Measurements from ENCODE around the gene CRBN.

CRBN gene

DNA sequence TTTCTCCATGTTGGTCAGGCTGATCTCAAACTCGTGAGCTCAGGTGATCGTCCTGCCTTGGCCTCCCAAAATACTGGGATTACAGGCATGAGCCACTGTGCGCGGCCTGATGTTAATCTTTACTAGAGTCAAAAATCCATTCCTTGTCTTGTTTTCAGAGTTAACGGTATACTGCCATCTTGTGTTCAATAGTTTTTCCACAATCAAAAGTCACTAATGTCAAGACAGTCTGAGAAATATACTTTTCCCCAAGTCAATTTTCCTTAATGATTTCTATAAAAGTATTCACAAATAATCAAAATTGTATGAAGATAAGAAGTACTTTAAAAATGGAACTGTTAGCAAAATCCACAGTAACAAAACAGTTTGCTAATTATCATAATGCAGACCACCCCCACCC is 8.5 kb downstream of the CRBN start:
- FAIRE-seq: no peak

- FAIRE-seq: no peak
Observed at GRCh38 chr3:3165650-3166049, 13.8 kb downstream of the CRBN start.

- FAIRE-seq: no peak
Observed at GRCh38 chr3:3165241-3165640, 14.2 kb downstream of the CRBN start.

- FAIRE-seq: no peak
Observed at GRCh38 chr3:3160826-3161225, 18.7 kb downstream of the CRBN start.

DNA sequence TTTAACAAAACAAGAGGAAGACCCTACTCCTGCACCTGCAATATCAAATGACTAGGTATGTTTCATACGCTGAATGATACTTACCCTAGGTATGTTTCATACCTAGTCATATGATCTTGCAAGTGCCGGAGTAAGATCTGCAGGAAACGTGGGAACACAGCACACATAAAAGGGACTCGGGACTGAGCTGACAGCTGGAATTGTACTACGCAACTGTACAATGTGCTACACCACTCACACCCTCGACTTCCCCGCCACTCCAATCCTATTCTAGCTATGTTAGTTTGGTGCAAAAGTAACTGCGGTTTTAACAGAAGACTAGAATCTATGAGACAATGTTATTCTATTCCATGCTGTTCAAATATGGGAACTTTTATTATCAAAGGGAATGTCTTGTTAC is 22.0 kb downstream of the CRBN start:
- no peak for FAIRE-seq

DNA sequence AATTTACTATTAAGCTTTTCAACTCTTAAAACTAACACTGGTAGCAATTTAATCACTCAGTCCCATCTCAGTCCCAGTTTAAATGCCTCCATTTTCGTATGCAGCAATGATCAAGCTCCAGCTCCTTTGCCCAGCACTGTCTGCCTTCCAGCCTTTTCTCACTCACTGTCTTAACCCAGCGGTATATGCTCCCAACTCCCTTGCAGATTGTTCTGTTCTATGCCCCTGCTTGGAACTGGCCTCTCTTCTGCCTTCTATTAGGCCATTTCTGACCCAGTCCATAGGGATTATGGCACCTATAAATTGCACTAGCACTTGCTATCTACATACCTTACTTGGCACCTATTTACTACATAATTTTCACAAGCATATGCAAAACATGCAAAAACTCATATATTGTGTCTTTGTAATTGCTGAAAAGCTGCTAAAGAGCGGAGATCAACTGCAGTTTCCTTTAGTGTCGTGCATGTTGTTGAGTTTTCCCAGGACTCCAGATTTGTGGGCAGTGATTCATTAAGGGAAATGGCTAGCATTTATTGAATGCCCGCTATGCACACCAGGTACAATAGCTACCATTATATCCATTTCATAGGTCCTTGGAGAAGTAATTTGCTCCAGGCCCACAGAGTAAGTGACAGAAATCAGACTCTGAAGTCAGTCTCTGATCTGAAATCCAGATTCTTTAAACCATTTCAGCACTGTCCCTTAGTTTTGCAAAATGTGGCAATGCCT is 24.4 kb downstream of the CRBN start:
- FAIRE-seq: no peak

GRCh38 chr3:3151513-3151912 is 28.0 kb downstream of the CRBN start:
- no peak for FAIRE-seq

DNA sequence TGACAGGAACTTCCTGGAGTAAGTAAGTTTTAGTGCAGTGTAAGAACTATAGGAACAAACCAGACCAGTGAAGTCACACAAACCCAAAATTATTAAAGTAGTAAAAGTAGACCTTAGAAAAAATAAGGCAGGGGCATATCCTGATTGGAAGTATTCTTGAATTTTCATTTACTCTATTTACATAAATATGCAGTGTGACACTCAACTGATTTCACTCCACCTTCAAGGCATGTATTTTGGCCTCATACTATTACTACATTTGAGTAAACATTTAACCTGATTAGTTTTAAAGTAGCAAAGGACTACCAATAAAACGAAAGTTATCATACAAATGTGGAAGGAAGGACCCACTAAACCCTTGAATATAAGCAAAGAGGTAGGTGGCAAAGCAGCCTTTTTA is 29.9 kb downstream of the CRBN start:
- FAIRE-seq: no peak

GRCh38 chr3:3145831-3146230 is 33.7 kb downstream of the CRBN start:
- no peak for FAIRE-seq

DNA sequence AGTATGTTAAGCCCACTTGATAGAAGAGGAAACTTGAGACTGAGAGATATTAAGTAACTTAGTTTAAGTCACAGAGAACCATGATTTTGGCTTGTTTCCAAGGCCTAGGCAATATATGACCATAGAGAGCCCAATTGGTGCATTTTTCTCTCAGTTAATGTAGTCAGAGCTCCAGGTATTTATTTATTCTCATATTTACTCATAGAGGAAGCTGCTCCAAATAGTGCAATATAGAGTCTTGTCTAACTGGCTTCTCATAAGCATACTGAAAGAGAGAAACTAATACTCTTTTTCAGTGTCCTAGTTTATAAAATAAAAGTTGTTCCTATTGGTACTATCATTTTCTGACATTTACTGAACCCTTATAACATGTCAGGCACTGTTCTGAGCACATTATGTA is 37.6 kb downstream of the CRBN start:
- no peak for FAIRE-seq

GRCh38 chr3:3137526-3137925 is 42.0 kb downstream of the CRBN start:
- peak; percentile 65 for FAIRE-seq

DNA sequence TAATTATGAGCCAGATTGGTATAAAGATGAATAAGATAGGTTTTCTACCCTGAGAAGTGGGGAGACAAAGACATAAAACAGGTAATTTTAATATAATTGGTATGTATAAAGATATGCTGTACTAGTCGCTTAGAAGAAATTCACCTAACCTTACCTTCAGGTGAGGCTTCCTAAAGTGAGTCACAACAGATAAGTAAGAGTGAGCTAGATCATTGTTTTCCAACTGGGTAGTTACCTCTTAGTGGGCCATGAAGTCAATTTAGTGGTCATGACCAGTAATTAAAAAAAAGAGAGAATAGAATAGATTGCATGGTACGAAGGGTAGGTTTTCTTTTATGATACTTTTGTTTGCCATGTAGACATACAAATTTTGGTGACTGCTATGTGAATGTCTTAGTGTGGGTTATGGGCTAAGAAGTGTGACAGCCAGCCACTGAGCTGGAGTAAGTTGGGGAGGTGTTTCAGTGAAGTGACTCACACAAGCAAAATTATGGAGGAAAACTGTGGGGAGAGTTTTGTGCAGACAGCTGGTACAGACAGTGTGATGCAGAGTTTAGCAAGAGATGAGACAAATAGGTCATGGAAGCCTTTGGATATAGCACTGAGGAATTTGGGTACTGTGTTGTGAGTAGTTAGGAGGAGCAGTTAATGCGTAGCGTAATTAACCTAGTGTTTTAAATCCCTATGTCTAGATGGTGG is 44.6 kb downstream of the CRBN start:
- no peak for FAIRE-seq

DNA sequence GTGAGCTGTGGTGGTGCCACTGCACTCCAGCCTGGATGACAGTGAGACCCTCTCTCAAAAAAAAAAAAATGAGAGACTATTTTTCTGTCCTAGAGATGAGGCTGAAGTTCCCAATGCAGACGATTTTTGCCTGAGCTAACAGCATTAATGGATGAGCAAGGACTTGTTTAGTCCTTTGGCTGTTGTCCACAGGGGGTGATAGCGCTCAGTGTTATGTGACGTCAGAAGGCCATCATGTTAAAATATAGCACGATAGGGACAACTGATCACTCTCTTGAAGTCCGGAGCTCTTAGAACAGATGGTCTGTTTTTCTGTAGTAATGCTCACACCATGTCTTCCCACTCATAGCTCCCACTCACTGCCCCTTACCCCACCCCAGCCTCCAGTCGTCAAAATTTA is 46.0 kb downstream of the CRBN start:
- FAIRE-seq: no peak

DNA sequence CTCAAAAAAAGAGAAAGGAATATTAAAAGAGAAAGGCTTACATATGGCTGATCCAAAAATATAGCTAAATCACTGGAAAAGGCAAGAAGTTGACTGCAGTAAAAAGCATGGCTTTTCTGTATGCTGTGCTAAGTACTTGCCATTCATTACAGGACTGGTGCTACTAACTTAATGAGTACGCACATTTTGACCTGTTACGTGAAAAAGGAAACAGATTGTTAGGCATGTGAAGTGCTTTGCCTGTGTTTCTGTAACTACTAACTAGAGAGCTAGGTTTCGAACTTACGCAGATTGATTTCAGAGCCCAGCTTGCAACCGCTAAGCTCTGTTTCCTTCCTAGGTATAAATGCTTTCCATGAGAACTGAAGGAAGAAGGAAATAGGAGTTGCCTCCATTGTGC is 49.9 kb downstream of the CRBN start:
- FAIRE-seq: no peak

- FAIRE-seq: no peak
Observed at GRCh38 chr3:3127432-3128010, 52.0 kb downstream of the CRBN start.

GRCh38 chr3:3126477-3127431 is 52.7 kb downstream of the CRBN start, which contains the start of gene TRNT1:
Gene TRNT1, plus strand, starts transcription at chr3:3126940. Its CDS starts 2,101 bp downstream, at chr3:3129041.
- no peak for FAIRE-seq

DNA sequence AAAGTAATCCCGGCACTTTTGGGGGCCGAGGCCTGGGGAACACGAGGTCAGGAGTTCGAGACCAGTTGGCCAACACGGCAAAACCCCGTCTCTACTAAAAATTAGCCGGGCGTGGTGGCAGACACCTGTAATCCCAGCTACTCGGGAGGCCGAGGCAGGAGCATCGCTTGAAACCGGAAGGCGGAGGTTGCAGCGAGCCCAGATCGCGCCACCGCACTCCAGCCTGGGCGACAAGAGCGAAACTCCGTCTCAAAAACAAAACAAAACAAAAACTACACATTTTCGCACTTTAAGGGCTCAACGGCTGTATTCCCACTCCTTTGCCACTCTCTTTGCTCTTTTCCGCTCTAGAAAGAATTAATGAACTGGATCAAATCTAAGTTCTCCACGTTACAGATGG is 53.5 kb downstream of the CRBN start:
- FAIRE-seq: no peak

DNA sequence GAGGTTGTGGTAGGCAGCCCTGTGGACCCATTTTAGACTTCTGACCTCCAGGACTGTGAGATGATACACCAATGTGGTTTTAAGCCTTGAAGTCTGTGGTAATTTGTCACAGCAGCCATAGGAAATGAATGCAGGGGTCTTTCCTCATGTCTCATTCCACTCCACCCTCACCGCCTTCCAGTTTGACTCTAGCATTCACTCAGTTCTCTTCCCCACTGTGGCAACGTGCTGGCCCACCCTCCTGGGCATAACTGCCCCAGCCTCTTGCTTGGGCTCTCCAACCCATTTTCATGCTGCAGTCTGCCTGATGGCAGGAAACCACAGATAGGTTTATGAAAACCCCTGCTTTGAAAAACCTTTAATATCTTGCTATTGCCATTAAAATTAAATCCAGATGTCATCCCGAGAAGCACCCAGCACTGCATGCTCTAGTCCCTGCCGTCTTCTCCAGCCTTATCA is 60.1 kb downstream of the CRBN start:
- FAIRE-seq: no peak

DNA sequence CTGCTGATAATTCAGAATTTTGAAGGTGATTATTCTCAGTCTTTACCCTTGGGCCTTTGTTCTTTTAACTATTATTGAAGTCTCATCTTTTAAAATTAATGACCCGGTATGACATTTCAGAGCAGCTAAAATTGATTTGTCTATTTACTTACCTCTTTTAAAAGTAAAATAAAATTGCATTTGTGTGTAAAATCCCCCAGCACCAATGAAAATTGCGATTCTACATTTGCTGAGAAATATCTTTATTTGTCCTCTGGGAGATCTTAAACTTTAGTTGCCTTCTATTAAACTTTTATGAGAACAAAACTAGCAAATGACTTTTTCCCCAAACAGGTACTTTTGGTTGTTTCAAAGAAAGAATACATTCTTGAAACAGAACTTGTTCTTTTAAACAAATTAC is 61.8 kb downstream of the CRBN start:
- no peak for FAIRE-seq

DNA sequence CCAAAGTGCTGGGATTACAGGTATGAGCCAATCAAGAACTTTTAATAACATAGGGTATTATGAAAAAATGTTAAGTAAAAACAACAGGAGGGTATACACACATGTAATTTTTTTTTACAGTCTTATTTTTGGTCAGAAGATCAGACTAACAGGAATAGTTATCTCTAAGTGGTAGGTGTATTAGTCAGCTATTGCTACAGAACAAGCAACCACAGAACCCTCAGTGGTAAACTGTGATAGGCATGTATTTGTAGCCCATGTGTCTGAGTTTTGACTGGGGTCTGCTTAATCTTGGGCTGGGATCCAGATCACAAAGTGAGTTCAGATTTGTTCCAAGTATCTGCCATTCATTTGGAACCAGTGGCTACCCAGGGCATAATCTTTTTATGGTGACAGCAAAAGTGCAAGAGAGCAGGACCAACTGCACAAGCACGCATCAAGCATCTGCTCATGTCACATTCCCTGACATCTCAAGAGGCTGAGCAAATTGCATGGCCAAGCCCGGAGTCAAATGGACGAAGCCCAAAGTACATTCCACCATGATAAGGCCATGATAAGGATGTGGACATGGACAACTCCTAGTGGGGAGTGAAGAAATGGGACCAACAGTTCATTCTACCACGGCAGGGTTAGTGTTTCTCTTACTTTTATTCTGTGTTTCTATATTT is 66.3 kb downstream of the CRBN start:
- FAIRE-seq: no peak

DNA sequence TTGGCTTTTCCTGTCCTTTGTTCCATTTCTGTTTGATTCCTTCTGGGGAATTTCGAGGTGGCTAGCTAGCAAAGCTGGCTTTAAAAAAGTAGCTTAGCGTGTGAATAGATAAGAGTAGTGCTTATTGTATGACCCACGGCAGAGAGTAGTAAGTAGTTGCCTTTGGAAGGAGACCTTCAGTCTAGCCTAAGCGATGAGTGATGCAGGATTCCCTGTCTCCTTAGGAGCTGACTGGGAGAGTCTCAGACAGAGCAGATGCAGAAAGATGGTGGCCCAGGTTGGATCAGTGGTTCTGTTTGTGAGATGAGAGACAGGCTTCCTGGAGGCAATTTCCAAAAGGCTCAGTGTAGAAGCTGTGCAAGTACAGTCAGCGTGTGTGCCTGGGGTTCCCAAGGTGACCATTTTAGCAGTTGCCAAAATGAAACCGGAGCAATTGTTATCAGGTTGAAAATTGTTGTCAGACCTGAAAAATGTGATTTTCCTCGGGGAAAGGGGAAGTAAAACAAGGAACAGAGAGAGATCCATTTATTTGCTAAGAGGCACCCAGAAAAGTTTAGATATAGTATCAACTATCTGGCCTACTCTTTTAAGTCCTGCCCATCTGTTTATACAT is 68.6 kb downstream of the CRBN start:
- no peak for FAIRE-seq

DNA sequence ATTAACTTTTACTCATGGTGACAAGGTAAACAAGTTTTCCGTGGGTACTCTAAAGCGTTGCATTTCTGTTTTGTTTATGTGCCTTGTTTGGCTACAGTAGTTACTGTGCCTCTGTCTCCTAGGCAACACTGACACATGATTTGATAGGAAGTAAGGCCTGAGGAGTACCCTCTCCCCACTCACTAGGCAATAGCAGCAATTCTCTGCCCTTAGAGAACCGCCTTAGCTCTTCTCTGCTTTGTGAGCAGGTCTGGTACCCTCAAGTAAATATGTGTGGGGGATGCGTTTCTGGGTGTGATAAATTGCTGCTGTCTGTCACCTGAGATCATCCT is 69.2 kb downstream of the CRBN start, which contains the start of gene IL5RA:
Gene IL5RA (minus strand): TSS at position 76 of the 332 bp plus-strand sequence. CDS start 5,390 bp downstream, outside the sequence.
- no peak for FAIRE-seq

All from colon (tissue), 2 donors.